HepG2 (cell line): ENCODE measurements around the gene ZNF527. TPM values are rescaled to one million over a fixed set of nuclear protein-coding genes. Genes with fewer than 3 reads are reported as not detected.

Experiments
- ARNTL ChIP-seq: sonication (generic); formaldehyde crosslinking; IDR thresholded peaks from 2 replicates; pipeline ENCODE4 v1.4.0; 2020; ENCODE audit warnings: mild to moderate bottlenecking, missing genetic modification reagents
- FOXK1 ChIP-seq: sonication (generic); formaldehyde crosslinking; IDR thresholded peaks from 2 replicates; pipeline ENCODE4 v1.4.0; 2020; ENCODE audit warnings: low read depth, missing genetic modification reagents, borderline replicate concordance
- MBD4 ChIP-seq: IDR thresholded peaks from 2 replicates; pipeline ENCODE4 v1.6.1; 2012; ENCODE audit warnings: low read length, inconsistent platforms, borderline replicate concordance
- MEIS2 ChIP-seq: sonication (generic); formaldehyde crosslinking; IDR thresholded peaks from 2 replicates; pipeline ENCODE4 v1.9.0; 2021; ENCODE audit warnings: mild to moderate bottlenecking, missing genetic modification reagents
- PAX8 ChIP-seq: sonication (generic); formaldehyde crosslinking; IDR thresholded peaks from 2 replicates; pipeline ENCODE4 v1.8.0; 2022; ENCODE audit warnings: mild to moderate bottlenecking, missing genetic modification reagents, borderline replicate concordance
- SRF ChIP-seq: IDR thresholded peaks from 2 replicates; pipeline ENCODE4 v1.6.1; 2011; ENCODE audit warnings: mild to moderate bottlenecking, low read depth, low read length, moderate library complexity
- SRSF9 ChIP-seq: fragments of 200-400 bp; formaldehyde crosslinking; IDR thresholded peaks from 2 replicates; pipeline ENCODE4 v1.6.1; 2018; ENCODE audit warnings: borderline replicate concordance, mild to moderate bottlenecking, low read depth, low read length; ENCODE audit not compliant: insufficient read depth, poor library complexity, severe bottlenecking
- TBP ChIP-seq: sonication (generic); formaldehyde crosslinking; IDR thresholded peaks from 2 replicates; pipeline ENCODE4 v1.5.0; 2020; ENCODE audit warnings: missing genetic modification reagents
- TSC22D2 ChIP-seq: sonication (generic); formaldehyde crosslinking; IDR thresholded peaks from 2 replicates; pipeline ENCODE4 v1.5.1; 2020; ENCODE audit warnings: missing genetic modification reagents, mild to moderate bottlenecking, borderline replicate concordance
- YEATS4 ChIP-seq: sonication (generic); formaldehyde crosslinking; IDR thresholded peaks from 2 replicates; pipeline ENCODE4 v1.4.0; 2020; ENCODE audit warnings: missing genetic modification reagents, borderline replicate concordance
- ZFP36 ChIP-seq: fragments of 150-350 bp; IDR thresholded peaks from 2 replicates; pipeline ENCODE4 v1.6.1; 2018; ENCODE audit warnings: borderline replicate concordance, low read length, low read depth; ENCODE audit not compliant: partially characterized antibody
- ZNF232 ChIP-seq: sonication (generic); formaldehyde crosslinking; IDR thresholded peaks from 2 replicates; pipeline ENCODE4 v1.4.0; 2020; ENCODE audit warnings: missing genetic modification reagents, borderline replicate concordance
- ZNF264 ChIP-seq: sonication (generic); formaldehyde crosslinking; IDR thresholded peaks from 2 replicates; pipeline ENCODE4 v1.4.0; 2020; ENCODE audit warnings: missing genetic modification reagents
- ZNF562 ChIP-seq: sonication (generic); formaldehyde crosslinking; IDR thresholded peaks from 2 replicates; pipeline ENCODE4 v1.8.0; 2022; ENCODE audit warnings: missing genetic modification reagents, borderline replicate concordance
- ZNF792 ChIP-seq: IDR thresholded peaks from 2 replicates; pipeline ENCODE4 v1.6.1; 2016
- ZSCAN25 ChIP-seq: sonication (generic); formaldehyde crosslinking; IDR thresholded peaks from 2 replicates; pipeline ENCODE4 v1.8.0; 2022; ENCODE audit warnings: mild to moderate bottlenecking, missing genetic modification reagents
- ZSCAN29 ChIP-seq: sonication (generic); formaldehyde crosslinking; conservative IDR thresholded peaks from 2 replicates; pipeline ENCODE4 v1.4.0; 2020; ENCODE audit warnings: mild to moderate bottlenecking, missing genetic modification reagents
- polyA plus RNA-seq, 8 experiments: library from polyadenylated mRNA; depleted of rRNA in 3 of 8; stranded (reverse) in 7 of 8; unstranded in 1 of 8; fragments of >200 nt; fragmentation: Illumina TruSeq in 4 of 8; extraction: Trizol in 4 of 8; gene quantifications; 2 replicates each; pipeline versions ENCODE4 v1.2.1 to v1.2.3, GENCODE V29; 2011 to 2016; ENCODE audit warnings: low read depth in 4 of 8, missing spikeins in 1 of 8, mixed read lengths in 1 of 8; ENCODE audit not compliant: insufficient read depth in 1 of 8
- total RNA-seq, 5 experiments: library from RNA; depleted of rRNA; stranded (reverse); fragments of >200 nt; fragmentation: Illumina TruSeq; extraction: Trizol; gene quantifications; 2 replicates each; pipeline ENCODE4 v1.2.3, GENCODE V29; 2016; ENCODE audit warnings: low read depth in 1 of 5
- TF ChIP-seq, protein P1 (sequence below): sonication (generic); formaldehyde crosslinking; IDR thresholded peaks from 2 replicates; pipeline ENCODE4 v1.4.0; 2020; ENCODE audit warnings: missing genetic modification reagents
- TF ChIP-seq, protein P2 (sequence below): IDR thresholded peaks from 2 replicates; pipeline ENCODE4 v1.6.1; 2016; ENCODE audit warnings: missing biosample characterization, missing genetic modification reagents, low read depth
- TF ChIP-seq, protein P3 (sequence below): sonication (generic); formaldehyde crosslinking; conservative IDR thresholded peaks from 2 replicates; pipeline ENCODE4 v1.8.0; 2022; ENCODE audit warnings: low read depth, missing genetic modification reagents

ZNF527 gene
- total and polyA plus RNA-seq, 2 of the 13 experiments (the other 11 are each of a cell fraction or from before 2014, with no cell fraction given): 1.0 to 3.5 TPM

DNA sequence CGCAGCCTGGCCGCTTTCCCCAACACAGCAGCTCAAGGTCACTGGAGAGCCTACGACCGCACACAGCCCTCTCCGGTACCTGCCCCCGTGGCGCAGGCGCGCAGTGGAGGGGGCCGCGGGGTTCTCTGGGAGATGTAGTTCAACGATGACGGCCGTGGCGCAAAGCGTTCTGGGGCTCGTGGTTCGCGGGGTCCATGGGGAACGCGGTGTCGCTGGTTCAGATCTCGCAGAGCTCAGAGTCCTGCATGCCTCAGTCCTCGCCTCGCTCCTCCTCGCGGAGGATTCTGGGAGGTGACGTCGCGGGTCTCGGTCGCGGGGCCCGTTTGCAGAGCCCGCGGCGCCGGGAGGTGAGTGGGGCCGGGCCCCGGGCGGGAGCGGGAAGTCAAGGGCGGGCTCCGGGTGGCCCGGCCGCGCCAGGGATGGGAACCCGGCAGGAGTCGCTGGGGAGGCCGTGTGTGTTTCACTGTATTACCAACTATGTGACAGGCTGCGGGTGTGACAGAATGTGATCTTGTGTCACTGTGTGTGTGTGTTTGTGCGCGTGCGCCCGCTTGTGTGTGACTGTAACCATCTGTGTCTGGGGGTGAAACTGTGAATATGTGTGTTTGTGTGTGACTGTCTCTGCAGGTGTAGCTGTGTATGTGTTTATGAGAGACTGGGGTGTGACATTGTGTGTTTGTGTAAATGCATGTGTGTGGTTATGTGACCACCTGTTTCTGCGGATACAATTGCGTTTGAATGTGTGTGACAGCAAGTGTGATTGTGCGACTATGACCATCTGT lies at the start of gene ZNF527 (continued):
- TF ChIP-seq SRF (no peak), ZSCAN29 (CRISPR knock-in tag) (no peak), YEATS4 (CRISPR knock-in tag) (peak; percentile 87), ZNF232 (CRISPR knock-in tag) (0 out of 2 replicates have a peak, but pooled peaks have one; percentile 26), MBD4 (no peak), ZFP36 (no peak), ZNF792 (CRISPR knock-in tag) (no peak; the same call in 1 of the 2 replicates), TSC22D2 (no peak), ZSCAN25 (CRISPR knock-in tag) (peak; percentile 42; the same call in 1 of the 2 replicates), PAX8 (CRISPR knock-in tag) (no peak), ZNF264 (peak; percentile 75; the same call in 1 of the 2 replicates), FOXK1 (CRISPR knock-in tag) (peak; percentile 40; the same call in 1 of the 2 replicates), TBP (CRISPR knock-in tag) (no peak), ZNF562 (CRISPR knock-in tag) (no peak), MEIS2 (CRISPR knock-in tag) (peak; percentile 71; the same call in 1 of the 2 replicates), ARNTL (CRISPR knock-in tag) (no peak), SRSF9 (no peak)
- TF ChIP-seq, protein P1, sequence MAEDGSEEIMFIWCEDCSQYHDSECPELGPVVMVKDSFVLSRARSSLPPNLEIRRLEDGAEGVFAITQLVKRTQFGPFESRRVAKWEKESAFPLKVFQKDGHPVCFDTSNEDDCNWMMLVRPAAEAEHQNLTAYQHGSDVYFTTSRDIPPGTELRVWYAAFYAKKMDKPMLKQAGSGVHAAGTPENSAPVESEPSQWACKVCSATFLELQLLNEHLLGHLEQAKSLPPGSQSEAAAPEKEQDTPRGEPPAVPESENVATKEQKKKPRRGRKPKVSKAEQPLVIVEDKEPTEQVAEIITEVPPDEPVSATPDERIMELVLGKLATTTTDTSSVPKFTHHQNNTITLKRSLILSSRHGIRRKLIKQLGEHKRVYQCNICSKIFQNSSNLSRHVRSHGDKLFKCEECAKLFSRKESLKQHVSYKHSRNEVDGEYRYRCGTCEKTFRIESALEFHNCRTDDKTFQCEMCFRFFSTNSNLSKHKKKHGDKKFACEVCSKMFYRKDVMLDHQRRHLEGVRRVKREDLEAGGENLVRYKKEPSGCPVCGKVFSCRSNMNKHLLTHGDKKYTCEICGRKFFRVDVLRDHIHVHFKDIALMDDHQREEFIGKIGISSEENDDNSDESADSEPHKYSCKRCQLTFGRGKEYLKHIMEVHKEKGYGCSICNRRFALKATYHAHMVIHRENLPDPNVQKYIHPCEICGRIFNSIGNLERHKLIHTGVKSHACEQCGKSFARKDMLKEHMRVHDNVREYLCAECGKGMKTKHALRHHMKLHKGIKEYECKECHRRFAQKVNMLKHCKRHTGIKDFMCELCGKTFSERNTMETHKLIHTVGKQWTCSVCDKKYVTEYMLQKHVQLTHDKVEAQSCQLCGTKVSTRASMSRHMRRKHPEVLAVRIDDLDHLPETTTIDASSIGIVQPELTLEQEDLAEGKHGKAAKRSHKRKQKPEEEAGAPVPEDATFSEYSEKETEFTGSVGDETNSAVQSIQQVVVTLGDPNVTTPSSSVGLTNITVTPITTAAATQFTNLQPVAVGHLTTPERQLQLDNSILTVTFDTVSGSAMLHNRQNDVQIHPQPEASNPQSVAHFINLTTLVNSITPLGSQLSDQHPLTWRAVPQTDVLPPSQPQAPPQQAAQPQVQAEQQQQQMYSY: 0 out of 2 replicates have a peak, but pooled peaks have one; percentile 29
- TF ChIP-seq, protein P2, sequence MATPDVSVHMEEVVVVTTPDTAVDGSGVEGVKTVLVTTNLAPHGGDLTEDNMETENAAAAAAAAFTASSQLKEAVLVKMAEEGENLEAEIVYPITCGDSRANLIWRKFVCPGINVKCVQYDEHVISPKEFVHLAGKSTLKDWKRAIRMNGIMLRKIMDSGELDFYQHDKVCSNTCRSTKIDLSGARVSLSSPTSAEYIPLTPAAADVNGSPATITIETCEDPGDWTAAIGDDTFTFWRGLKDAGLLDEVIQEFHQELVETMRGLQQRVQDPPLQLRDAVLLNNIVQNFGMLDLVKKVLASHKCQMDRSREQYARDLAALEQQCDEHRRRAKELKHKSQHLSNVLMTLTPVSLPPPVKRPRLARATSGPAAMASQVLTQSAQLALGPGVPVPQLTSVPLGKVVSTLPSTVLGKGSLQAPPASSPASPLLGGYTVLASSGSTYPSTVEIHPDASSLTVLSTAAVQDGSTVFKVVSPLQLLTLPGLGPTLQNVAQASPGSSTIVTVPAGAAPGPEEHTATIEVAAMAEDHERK (CRISPR knock-in tag): peak; percentile 74
- TF ChIP-seq, protein P3, sequence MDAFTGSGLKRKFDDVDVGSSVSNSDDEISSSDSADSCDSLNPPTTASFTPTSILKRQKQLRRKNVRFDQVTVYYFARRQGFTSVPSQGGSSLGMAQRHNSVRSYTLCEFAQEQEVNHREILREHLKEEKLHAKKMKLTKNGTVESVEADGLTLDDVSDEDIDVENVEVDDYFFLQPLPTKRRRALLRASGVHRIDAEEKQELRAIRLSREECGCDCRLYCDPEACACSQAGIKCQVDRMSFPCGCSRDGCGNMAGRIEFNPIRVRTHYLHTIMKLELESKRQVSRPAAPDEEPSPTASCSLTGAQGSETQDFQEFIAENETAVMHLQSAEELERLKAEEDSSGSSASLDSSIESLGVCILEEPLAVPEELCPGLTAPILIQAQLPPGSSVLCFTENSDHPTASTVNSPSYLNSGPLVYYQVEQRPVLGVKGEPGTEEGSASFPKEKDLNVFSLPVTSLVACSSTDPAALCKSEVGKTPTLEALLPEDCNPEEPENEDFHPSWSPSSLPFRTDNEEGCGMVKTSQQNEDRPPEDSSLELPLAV (CRISPR knock-in tag): 0 out of 2 replicates have a peak, but pooled peaks have one; percentile 39
